Measurements from ENCODE around the gene LRRC10. TPM values are rescaled to one million over a fixed set of nuclear protein-coding genes. Genes with fewer than 3 reads are reported as not detected.

The LRRC10 gene
- total and polyA plus RNA-seq, 2 donors (not counting 3 experiments of a cell fraction or from before 2014, with no cell fraction given) = not detected

DNA sequence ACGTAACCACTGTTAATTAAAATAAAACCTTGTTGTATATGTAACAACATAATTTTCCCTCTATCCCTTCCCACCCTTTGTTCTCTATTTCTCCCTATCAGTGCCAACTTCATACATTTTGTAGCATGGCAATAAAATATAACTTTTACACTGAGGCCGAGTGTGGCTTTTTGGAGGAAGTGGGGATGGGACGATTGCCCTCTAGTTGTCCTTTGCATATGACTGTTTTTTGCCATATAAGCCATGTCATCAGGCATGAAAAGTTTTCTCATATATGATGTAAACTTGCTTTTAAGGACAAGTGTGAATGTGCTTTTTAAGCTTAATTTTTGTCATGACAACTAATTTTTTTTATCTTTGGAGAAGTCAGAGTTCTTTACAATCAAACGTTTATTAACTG lies 31.7 kb downstream of the LRRC10 start:
- H3K36me3 ChIP-seq (ENCODE audit: control insufficient read depth in 2 of 2, extremely low read depth in 1 of 2, insufficient read depth in 2 of 2, low read length in 2 of 2) = peaks cover 3 to 6% of the 10 kb centered on the region in 2 experiments
- H4K20me1 ChIP-seq (replicated peaks; ENCODE audit: control insufficient read depth, extremely low read depth, insufficient read depth, low read length) = no peaks in the 10 kb centered on the region
- no peak for DNase-seq (ENCODE audit: low read depth, low spot score)
- ChIA-PET POLR2A (no interaction called here), CTCF (interaction anchor here (1.8 to 2.8 kb wide), 2 partner anchors 9 to 13 kb away, joined by 6 to 39 read pairs; no protein-coding TSS in a partner anchor)
- H2AFZ ChIP-seq (ENCODE audit: low read depth, low read length) = no peak overlapping the region
- intact Hi-C loops (cut with micrococcal nuclease) (no loop called here), dilution Hi-C loops (cut with MboI; ENCODE audit: extremely low pct_ligation_motif_present, low sequenced_read_pairs) (loop anchor here (25.0 kb wide), 1 partner anchor 192 kb away; no protein-coding TSS in a partner anchor)
- no peak overlapping the region for H3K4me3 ChIP-seq (replicated peaks in 1 of 3; ENCODE audit: insufficient read depth in 1 of 3, low read depth in 1 of 3, low read length in 3 of 3)
- no peak overlapping the region for H3K4me2 ChIP-seq (ENCODE audit: insufficient read depth, low read length)
- no peaks in the 10 kb centered on the region for H3K4me1 ChIP-seq (ENCODE audit: control insufficient read depth, extremely low read depth, insufficient read depth, low read length)
- no peak for TF ChIP-seq CTCF (IDR thresholded peaks at IDR 0.05; ENCODE audit: extremely low read depth in 1 of 2, insufficient read depth in 1 of 2, low read depth in 1 of 2, low read length in 2 of 2)
- no peak for TF ChIP-seq MYC (IDR thresholded peaks at IDR 0.05; ENCODE audit: low read depth, low read length)
- TF ChIP-seq GATA2 (IDR thresholded peaks at IDR 0.05; ENCODE audit: insufficient read depth, insufficient read length, low read depth, low read length) = no peak
- no peak for TF ChIP-seq MAX (IDR thresholded peaks at IDR 0.05; ENCODE audit: insufficient read depth, insufficient read length)
- TF ChIP-seq EZH2 (IDR thresholded peaks at IDR 0.05; ENCODE audit: borderline replicate concordance, low read depth, low read length, severe bottlenecking) = no peak
- no peak for TF ChIP-seq POLR2A (IDR thresholded peaks at IDR 0.05; ENCODE audit: low read depth, low read length)
- TF ChIP-seq JUN (IDR thresholded peaks at IDR 0.05; ENCODE audit: borderline replicate concordance, insufficient read depth, insufficient read length, low read depth) = no peak
- no peak for TF ChIP-seq POLR2AphosphoS5 (IDR thresholded peaks at IDR 0.05; ENCODE audit: insufficient read depth, low read depth, low read length)
- TF ChIP-seq FOS (IDR thresholded peaks at IDR 0.05; ENCODE audit: borderline replicate concordance, insufficient read depth, low read length) = no peak
- H3K27me3 ChIP-seq (ENCODE audit: control insufficient read depth in 2 of 2, insufficient read depth in 2 of 2, low read length in 2 of 2) = no peaks in the 10 kb centered on the region
- H3K9me1 ChIP-seq (replicated peaks; ENCODE audit: control insufficient read depth, extremely low read depth, insufficient read depth, low read length) = no peaks in the 10 kb centered on the region
- H3K27ac ChIP-seq (ENCODE audit: insufficient read depth, low read depth, low read length) = no peak overlapping the region
- no peaks in the 10 kb centered on the region for H3K9me3 ChIP-seq (replicated peaks; ENCODE audit: control insufficient read depth, insufficient read depth, low read length)
- no peaks in the 10 kb centered on the region for H3K79me2 ChIP-seq (ENCODE audit: control insufficient read depth, insufficient read depth, low read length)
- no peak overlapping the region for H3K9ac ChIP-seq (replicated peaks; ENCODE audit: extremely low read depth, insufficient read depth, low read length)
- BruUV-seq (replicated peaks) = no TSS peak
- FAIRE-seq = no peak

All from endothelial cell of umbilical vein (primary cell).